ENCODE measurements around the gene PARD6B.
A peak's percentile ranks its signal among the peaks of the same experiment; 100 is the strongest.
"Not testable (repeated sequence)": the region's sequence is repeated elsewhere in the genome, so short reads cannot be mapped to it uniquely, and the experiment has no call there.

Gene PARD6B

GRCh38 chr20:50799176-50799889 is 68.0 kb downstream of the PARD6B start:
- DNase-seq (ENCODE audit: low read depth), result peak; percentile 75
- no peak for TF ChIP-seq CTCF (IDR thresholded peaks at IDR 0.05; ENCODE audit: insufficient read depth, low read depth, low read length, missing control alignments)
- peak overlapping the region; percentile 71 for H3K4me3 ChIP-seq (ENCODE audit: low read depth, low read length)

GRCh38 chr20:50799890-50800550 is 68.6 kb downstream of the PARD6B start:
- DNase-seq (ENCODE audit: low read depth), result peak; percentile 81
- H3K4me3 ChIP-seq (ENCODE audit: low read depth, low read length), result peak overlapping the region; percentile 71

GRCh38 chr20:50800986-50801746 is 69.8 kb downstream of the PARD6B start:
- H3K4me3 ChIP-seq (ENCODE audit: low read depth, low read length); DNase-seq (ENCODE audit: low read depth): not testable (repeated sequence)

More at GRCh38 chr20:50799890-50800550, 68.6 kb downstream of the PARD6B start:
- no peak for TF ChIP-seq CTCF (IDR thresholded peaks at IDR 0.05; ENCODE audit: insufficient read depth, low read depth, low read length, missing control alignments)

GRCh38 chr20:50801747-50802125 is 70.4 kb downstream of the PARD6B start:
- TF ChIP-seq CTCF (IDR thresholded peaks at IDR 0.05; ENCODE audit: insufficient read depth, low read depth, low read length, missing control alignments), result no peak
- DNase-seq (ENCODE audit: low read depth), result no peak
- H3K4me3 ChIP-seq (ENCODE audit: low read depth, low read length), result no peak overlapping the region

- no peak for TF ChIP-seq CTCF (IDR thresholded peaks at IDR 0.05; ENCODE audit: insufficient read depth, low read depth, low read length, missing control alignments)
- no peak for DNase-seq (ENCODE audit: low read depth)
- H3K4me3 ChIP-seq (ENCODE audit: low read depth, low read length), result no peak overlapping the region
Observed at GRCh38 chr20:50802289-50802688, 70.9 kb downstream of the PARD6B start.

GRCh38 chr20:50804437-50805348 is 73.3 kb downstream of the PARD6B start:
- DNase-seq (ENCODE audit: low read depth), result peak; percentile 62
- H3K4me3 ChIP-seq (ENCODE audit: low read depth, low read length), result peak overlapping the region; percentile 40
- no peak for TF ChIP-seq CTCF (IDR thresholded peaks at IDR 0.05; ENCODE audit: insufficient read depth, low read depth, low read length, missing control alignments)
